GM23248 (cell line): Measurements from ENCODE around the gene TMEM239. TPM values are rescaled to one million over a fixed set of nuclear protein-coding genes. Genes with fewer than 3 reads are reported as not detected.

ENCODE experiments used
- DNase-seq: peaks from one replicate; pipeline ENCODE4 v3.0.0-alpha.2; 2015
- H2AFZ ChIP-seq: fragments of 200-600 bp; sonication (generic); 2 replicates; pipeline ENCODE4 v1.6.1; 2016; ENCODE audit warnings: antibody characterized with exemption
- H3F3A ChIP-seq: fragments of 200-600 bp; sonication (generic); 2 replicates; pipeline ENCODE4 v1.6.1; 2016; ENCODE audit warnings: mild to moderate bottlenecking, antibody characterized with exemption, mixed run types; ENCODE audit not compliant: insufficient read depth
- H3K27ac ChIP-seq: fragments of 200-600 bp; sonication (generic); 2 replicates; pipeline ENCODE4 v1.5.1; 2016; ENCODE audit warnings: mild to moderate bottlenecking
- H3K27me3 ChIP-seq: fragments of 200-600 bp; sonication (generic); replicated peaks from 2 replicates; pipeline ENCODE4 v1.6.1; 2016; ENCODE audit warnings: mild to moderate bottlenecking; ENCODE audit not compliant: insufficient read depth
- H3K36me3 ChIP-seq: fragments of 200-600 bp; sonication (generic); 2 replicates; pipeline ENCODE4 v1.6.1; 2016; ENCODE audit warnings: low read depth, mild to moderate bottlenecking
- H3K4me1 ChIP-seq: fragments of 200-600 bp; sonication (generic); 2 replicates; pipeline ENCODE4 v1.6.1; 2016; ENCODE audit warnings: mild to moderate bottlenecking; ENCODE audit not compliant: insufficient read depth
- H3K4me2 ChIP-seq: fragments of 200-600 bp; sonication (generic); one replicate; pipeline ENCODE4 v1.6.1; 2016; ENCODE audit warnings: mild to moderate bottlenecking; ENCODE audit not compliant: unreplicated experiment
- H3K4me3 ChIP-seq: fragments of 200-600 bp; sonication (generic); 2 replicates; pipeline ENCODE4 v1.5.1; 2016; ENCODE audit warnings: mild to moderate bottlenecking
- H3K79me2 ChIP-seq: fragments of 200-600 bp; sonication (generic); 2 replicates; pipeline ENCODE4 v1.6.1; 2016; ENCODE audit warnings: mild to moderate bottlenecking; ENCODE audit not compliant: insufficient read depth
- H3K9ac ChIP-seq: fragments of 200-600 bp; sonication (generic); 2 replicates; pipeline ENCODE4 v1.6.1; 2016; ENCODE audit warnings: mild to moderate bottlenecking
- H3K9me2 ChIP-seq: fragments of 200-600 bp; sonication (generic); 2 replicates; pipeline ENCODE4 v1.6.1; 2016; ENCODE audit warnings: mixed run types, mild to moderate bottlenecking, moderate library complexity; ENCODE audit not compliant: insufficient read depth
- H3K9me3 ChIP-seq: fragments of 200-600 bp; sonication (generic); one replicate; pipeline ENCODE4 v1.6.1; 2017; ENCODE audit warnings: low read depth
- H4K20me1 ChIP-seq: fragments of 200-600 bp; sonication (generic); 2 replicates; pipeline ENCODE4 v1.6.0; 2016; ENCODE audit not compliant: insufficient read depth
- EZH2 ChIP-seq: fragments of 200-600 bp; sonication (generic); IDR thresholded peaks from 2 replicates; pipeline ENCODE4 v1.6.1; 2018; ENCODE audit warnings: antibody characterized with exemption, mild to moderate bottlenecking; ENCODE audit not compliant: insufficient read depth, poor library complexity, severe bottlenecking
- EZH2phosphoT487 ChIP-seq: fragments of 200-600 bp; sonication (generic); IDR thresholded peaks from 2 replicates; pipeline ENCODE4 v1.6.1; 2018; ENCODE audit warnings: antibody characterized with exemption, moderate library complexity, mild to moderate bottlenecking, low read depth; ENCODE audit not compliant: insufficient read depth
- whole genome bisulfite sequencing, 2 experiments: methylation state at CpG; one replicate each; pipeline ENCODE4 v1.1.6; 2015 to 2017; ENCODE audit warnings: low lambda C conversion rate in 2 of 2, low coverage in 1 of 2; ENCODE audit errors: missing lambda C conversion rate in 2 of 2; 5-methylcytosine and 5-hydroxymethylcytosine counted together
- in situ Hi-C: fragments of 300-500 bp; cut with MboI; formaldehyde crosslinking; loops from 2 replicates; pipeline ENCODE4 v1.15.0; 2020
- polyA plus RNA-seq: library from polyadenylated mRNA; unstranded; fragments of >200 nt; fragmentation: Nextera tagmentation; extraction: Ambion mirVana; gene quantifications from 2 replicates; pipeline ENCODE4 v1.2.1, GENCODE V29; 2016
- total RNA-seq: library from RNA; depleted of rRNA; stranded (reverse); fragments of >200 nt; shearing (Covaris generic); gene quantifications from 2 replicates; pipeline ENCODE4 v1.2.3, GENCODE V29; 2014

The TMEM239 gene
- total and polyA plus RNA-seq, 2 experiments from 2014 or later = not detected

DNA sequence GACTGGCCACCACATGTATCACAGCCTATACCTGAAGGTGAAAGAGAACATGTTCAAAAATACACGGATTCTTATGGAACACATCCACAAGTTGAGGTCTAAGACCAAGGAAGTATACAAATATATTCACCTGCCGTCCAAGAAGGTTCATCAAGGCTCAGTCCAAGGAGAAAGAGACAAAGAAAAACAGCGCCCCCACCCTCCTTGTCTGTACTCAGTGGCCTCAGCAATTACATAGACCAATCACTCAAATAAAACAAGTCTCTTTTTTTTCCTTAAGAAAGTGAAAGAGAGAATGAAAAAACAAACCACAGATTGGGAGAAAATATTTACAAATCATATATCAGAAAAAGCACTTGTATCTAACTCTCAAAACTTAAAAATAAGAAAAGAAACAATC lies 35.2 kb upstream of the TMEM239 start:
- 17 to 27% methylated on average over 3 of the region's 3 CpGs for WGBS, 2 experiments
- no peaks in the 10 kb centered on the region for H4K20me1 ChIP-seq

DNA sequence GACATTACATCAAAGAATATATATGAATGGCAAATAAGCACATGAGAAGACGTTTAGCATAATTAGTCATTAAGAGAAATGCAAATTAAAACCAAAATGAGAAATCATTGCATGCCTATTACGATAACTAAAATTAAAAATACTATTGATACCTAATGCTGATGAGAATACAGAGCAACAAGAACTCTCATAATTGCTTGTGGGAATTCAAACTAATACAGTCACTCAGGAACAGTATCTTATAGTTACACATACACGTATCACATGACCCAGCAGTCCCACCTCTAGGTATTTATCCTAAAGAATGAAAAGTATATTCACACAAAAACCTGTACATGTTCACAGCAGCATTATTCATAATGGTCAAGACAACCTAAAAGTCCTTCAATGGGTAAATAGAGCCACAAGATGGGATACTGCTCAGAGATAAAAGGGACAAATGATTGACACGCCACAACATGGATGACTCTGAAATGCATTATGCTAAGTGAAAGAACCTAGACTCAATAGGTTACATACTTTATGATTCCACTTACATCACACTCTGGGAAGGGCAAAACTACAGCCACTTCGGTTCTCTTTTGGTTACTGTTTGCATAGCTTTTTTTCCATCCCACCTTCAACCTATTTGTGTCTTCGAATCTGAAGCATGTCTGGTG lies 32.1 kb upstream of the TMEM239 start:
- in situ Hi-C loops = no loop called here
- no peak overlapping the region for H2AFZ ChIP-seq
- no peaks in the 10 kb centered on the region for H3K79me2 ChIP-seq
- WGBS, 2 experiments = 30 to 35% methylated on average over 6 of the region's 6 CpGs
- no peaks in the 10 kb centered on the region for H3F3A ChIP-seq
- no peaks in the 10 kb centered on the region for H3K9me3 ChIP-seq
- H3K9ac ChIP-seq = no peak overlapping the region
- H3K27ac ChIP-seq = no peak overlapping the region
- H3K4me2 ChIP-seq = no peak overlapping the region
- no peaks in the 10 kb centered on the region for H3K36me3 ChIP-seq
- no peak overlapping the region for H3K4me3 ChIP-seq
- no peak for DNase-seq
- peaks cover 56% of the 10 kb centered on the region for H3K27me3 ChIP-seq
- no peaks in the 10 kb centered on the region for H4K20me1 ChIP-seq
- no peaks in the 10 kb centered on the region for H3K4me1 ChIP-seq
- TF ChIP-seq EZH2 = no peak
- TF ChIP-seq EZH2phosphoT487 = no peak
- no peaks in the 10 kb centered on the region for H3K9me2 ChIP-seq

More for the DNA sequence above, 35.2 kb upstream of the TMEM239 start:
- Histone ChIP-seq H3K27ac (no peak overlapping the region), H3K79me2 (no peaks in the 10 kb centered on the region), H3F3A (no peaks in the 10 kb centered on the region), H3K9me3 (no peaks in the 10 kb centered on the region), H3K4me1 (no peaks in the 10 kb centered on the region), H3K9me2 (no peaks in the 10 kb centered on the region), H3K4me3 (no peak overlapping the region), H3K27me3 (peaks cover 47% of the 10 kb centered on the region), H3K9ac (no peak overlapping the region), H3K4me2 (no peak overlapping the region), H3K36me3 (no peaks in the 10 kb centered on the region), H2AFZ (no peak overlapping the region)
- TF ChIP-seq EZH2 (no peak), EZH2phosphoT487 (no peak)
- in situ Hi-C loops = no loop called here
- no peak for DNase-seq

DNA sequence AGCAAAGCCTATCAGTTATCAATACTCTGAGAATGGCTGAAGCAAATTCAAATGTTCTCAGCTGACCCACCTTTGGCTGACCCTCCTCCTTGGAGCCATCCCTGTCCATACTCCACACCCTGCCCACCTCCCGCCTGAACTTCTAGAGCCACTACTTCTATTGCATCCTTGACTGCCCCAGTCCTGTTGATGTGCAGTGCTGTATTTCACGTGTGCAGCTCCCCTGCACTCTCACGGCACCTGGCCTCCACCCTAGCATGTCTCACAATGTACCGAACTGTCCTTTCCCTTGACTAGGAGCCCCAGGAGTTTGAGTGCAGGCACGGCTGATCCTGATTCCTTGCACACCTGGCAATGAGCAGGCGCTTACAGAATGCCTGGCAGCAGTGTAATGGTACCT lies 22.7 kb upstream of the TMEM239 start:
- TF ChIP-seq EZH2phosphoT487 = no peak
- TF ChIP-seq EZH2 = no peak

GRCh38 chr20:2794202-2794748 lies 21.9 kb upstream of the TMEM239 start:
- WGBS, 2 experiments = 60 to 63% methylated on average over 23 of the region's 23 CpGs

More for the DNA sequence above, 22.7 kb upstream of the TMEM239 start:
- in situ Hi-C loops = no loop called here
- Histone ChIP-seq H3K9ac (no peak overlapping the region), H3K27me3 (peaks cover 43% of the 10 kb centered on the region), H3K4me2 (no peak overlapping the region), H3K9me2 (no peaks in the 10 kb centered on the region), H3K79me2 (no peaks in the 10 kb centered on the region), H3K4me3 (no peak overlapping the region), H4K20me1 (no peaks in the 10 kb centered on the region), H3K36me3 (no peaks in the 10 kb centered on the region), H3K9me3 (no peaks in the 10 kb centered on the region), H3F3A (no peaks in the 10 kb centered on the region), H3K4me1 (no peaks in the 10 kb centered on the region), H3K27ac (no peak overlapping the region), H2AFZ (no peak overlapping the region)
- DNase-seq = no peak
- WGBS, 2 experiments = 55 to 60% methylated on average over 6 of the region's 6 CpGs

More at GRCh38 chr20:2794202-2794748, 21.9 kb upstream of the TMEM239 start:
- Histone ChIP-seq H3K79me2 (no peaks in the 10 kb centered on the region), H3K9me3 (no peaks in the 10 kb centered on the region), H2AFZ (no peak overlapping the region), H3K27ac (no peak overlapping the region), H3K4me1 (no peaks in the 10 kb centered on the region), H3K9me2 (no peaks in the 10 kb centered on the region), H3K27me3 (peaks cover 35% of the 10 kb centered on the region), H3K36me3 (no peaks in the 10 kb centered on the region), H4K20me1 (no peaks in the 10 kb centered on the region), H3K9ac (no peak overlapping the region), H3K4me2 (no peak overlapping the region), H3F3A (no peaks in the 10 kb centered on the region), H3K4me3 (no peak overlapping the region)
- DNase-seq = no peak
- in situ Hi-C loops = no loop called here
- TF ChIP-seq EZH2phosphoT487 = no peak
- TF ChIP-seq EZH2 = no peak
